ENCODE results near the gene MYO5B. TPM values are rescaled to one million over a fixed set of nuclear protein-coding genes. Genes with fewer than 3 reads are reported as not detected.

MYO5B gene
- polyA plus RNA-seq, 1 donor from 2014 or later: 0.42 TPM

- Histone ChIP-seq H3K9ac (ENCODE audit: low read length) (no peak overlapping the region), H3K27ac (ENCODE audit: low read length) (no peak overlapping the region), H3K79me2 (replicated peaks; ENCODE audit: insufficient read depth, low read length) (no peaks in the 10 kb centered on the region), H4K20me1 (ENCODE audit: insufficient read depth) (no peaks in the 10 kb centered on the region), H3K27me3 (ENCODE audit: insufficient read depth, low read depth, low read length) (no peaks in the 10 kb centered on the region), H3K4me2 (ENCODE audit: low read length) (no peak overlapping the region), H3F3A (ENCODE audit: insufficient read depth, low read length, poor library complexity, severe bottlenecking) (no peaks in the 10 kb centered on the region), H2AFZ (ENCODE audit: low read depth, low read length) (no peak overlapping the region), H3K36me3 (ENCODE audit: insufficient read depth, low read length) (no peaks in the 10 kb centered on the region), H3K4me3 (ENCODE audit: low read length) (no peak overlapping the region), H3K9me2 (ENCODE audit: insufficient read depth, low read length) (no peaks in the 10 kb centered on the region), H3K9me3 (ENCODE audit: low read length) (no peaks in the 10 kb centered on the region)
- TF ChIP-seq REST (IDR thresholded peaks at IDR 0.05; ENCODE audit: borderline replicate concordance): no peak
- no peak for TF ChIP-seq EP300 (conservative IDR thresholded peaks at IDR 0.05; ENCODE audit: poor library complexity, severe bottlenecking)
- no peak for TF ChIP-seq CTCF (IDR thresholded peaks at IDR 0.05; ENCODE audit: poor library complexity, severe bottlenecking)
- no peak for TF ChIP-seq EZH2 (IDR thresholded peaks at IDR 0.05; ENCODE audit: borderline replicate concordance, insufficient read depth, low read length, poor library complexity, severe bottlenecking)
- no peak for TF ChIP-seq RAD21 (conservative IDR thresholded peaks at IDR 0.05)
- no peak for TF ChIP-seq SMC3 (conservative IDR thresholded peaks at IDR 0.05; ENCODE audit: poor library complexity)
- no peak for TF ChIP-seq POLR2AphosphoS5 (IDR thresholded peaks at IDR 0.05)
- no peak for TF ChIP-seq MXI1 (conservative IDR thresholded peaks at IDR 0.05; ENCODE audit: poor library complexity, severe bottlenecking)
- no peak for TF ChIP-seq TAF1 (IDR thresholded peaks at IDR 0.05; ENCODE audit: low read depth)
These were observed 79.9 kb downstream of the MYO5B start for GRCh38 chr18:50115095-50115494.

- no peaks in the 10 kb centered on the region for H3K9me3 ChIP-seq (ENCODE audit: low read length)
- H3K27me3 ChIP-seq (ENCODE audit: insufficient read depth, low read depth, low read length): no peaks in the 10 kb centered on the region
- no peaks in the 10 kb centered on the region for H3K79me2 ChIP-seq (replicated peaks; ENCODE audit: insufficient read depth, low read length)
- no peak overlapping the region for H3K4me3 ChIP-seq (ENCODE audit: low read length)
- H3K4me2 ChIP-seq (ENCODE audit: low read length): no peak overlapping the region
- TF ChIP-seq MXI1 (conservative IDR thresholded peaks at IDR 0.05; ENCODE audit: poor library complexity, severe bottlenecking) (no peak), CTCF (IDR thresholded peaks at IDR 0.05; ENCODE audit: poor library complexity, severe bottlenecking) (no peak), EP300 (conservative IDR thresholded peaks at IDR 0.05; ENCODE audit: poor library complexity, severe bottlenecking) (no peak), REST (IDR thresholded peaks at IDR 0.05; ENCODE audit: borderline replicate concordance) (no peak), RAD21 (conservative IDR thresholded peaks at IDR 0.05) (no peak), EZH2 (IDR thresholded peaks at IDR 0.05; ENCODE audit: borderline replicate concordance, insufficient read depth, low read length, poor library complexity, severe bottlenecking) (no peak), SMC3 (conservative IDR thresholded peaks at IDR 0.05; ENCODE audit: poor library complexity) (no peak)
- H3K9me2 ChIP-seq (ENCODE audit: insufficient read depth, low read length): no peaks in the 10 kb centered on the region
- no peaks in the 10 kb centered on the region for H3F3A ChIP-seq (ENCODE audit: insufficient read depth, low read length, poor library complexity, severe bottlenecking)
- no peaks in the 10 kb centered on the region for H4K20me1 ChIP-seq (ENCODE audit: insufficient read depth)
- no peak overlapping the region for H3K9ac ChIP-seq (ENCODE audit: low read length)
- no peaks in the 10 kb centered on the region for H3K36me3 ChIP-seq (ENCODE audit: insufficient read depth, low read length)
- no peak overlapping the region for H2AFZ ChIP-seq (ENCODE audit: low read depth, low read length)
- no peak overlapping the region for H3K27ac ChIP-seq (ENCODE audit: low read length)
These were observed 80.5 kb downstream of the MYO5B start for GRCh38 chr18:50114448-50114847.
